Fibroblast of skin of left quadriceps (primary cell): Measurements from ENCODE around the gene CMPK1.
A peak's percentile ranks its signal among the peaks of the same experiment; 100 is the strongest.
"Not testable (repeated sequence)": the region's sequence is repeated elsewhere in the genome, so short reads cannot be mapped to it uniquely, and the experiment has no call there.

ENCODE experiments used
- DNase-seq, 2 experiments: peaks; one replicate each; pipeline ENCODE4 v3.0.0-alpha.2; 2013; ENCODE audit warnings: low read depth in 2 of 2

CMPK1 gene, protein sequence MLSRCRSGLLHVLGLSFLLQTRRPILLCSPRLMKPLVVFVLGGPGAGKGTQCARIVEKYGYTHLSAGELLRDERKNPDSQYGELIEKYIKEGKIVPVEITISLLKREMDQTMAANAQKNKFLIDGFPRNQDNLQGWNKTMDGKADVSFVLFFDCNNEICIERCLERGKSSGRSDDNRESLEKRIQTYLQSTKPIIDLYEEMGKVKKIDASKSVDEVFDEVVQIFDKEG

DNA sequence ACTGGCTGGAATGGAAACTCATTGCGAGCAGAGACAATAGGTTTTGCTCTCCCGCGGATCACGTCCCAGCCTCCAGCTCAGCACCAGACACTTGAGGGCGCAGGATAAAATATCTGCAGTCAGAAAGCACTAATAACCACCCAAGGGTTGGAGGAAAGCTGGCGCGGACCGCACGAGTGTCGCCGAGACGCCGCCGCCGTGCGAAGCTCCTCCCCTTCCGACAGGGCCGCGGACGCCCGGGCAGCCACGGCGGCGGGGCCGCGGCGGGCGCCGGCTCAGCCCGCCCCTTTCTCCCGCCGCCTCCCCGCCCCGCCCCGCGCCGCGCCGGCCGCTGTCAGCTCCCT, at the start of gene CMPK1:
TSS of gene CMPK1 (plus strand) at position 213 of the 344 bp plus-strand sequence. CDS start 156 bp downstream, outside the sequence.
- DNase-seq = peak; percentile 66 to 74

DNA sequence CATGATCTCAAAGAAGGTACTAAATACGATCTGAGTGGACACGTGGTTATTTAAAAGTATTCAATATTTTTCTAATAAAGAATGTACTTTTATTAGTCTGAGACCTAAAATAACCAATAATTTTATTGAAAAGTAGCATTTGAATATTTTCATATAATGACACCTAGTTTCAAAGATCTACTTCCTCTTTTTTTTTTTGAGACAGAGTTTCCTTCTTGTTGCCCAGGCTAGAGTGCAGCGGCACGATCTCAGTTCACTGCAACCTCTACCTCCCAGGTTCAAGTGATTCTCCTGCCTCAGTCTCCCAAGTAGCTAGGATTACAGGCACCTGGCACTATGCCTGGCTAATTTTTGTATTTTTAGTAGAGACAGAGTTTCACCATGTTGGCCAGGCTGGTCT, 45.5 kb upstream of the CMPK1 start:
- not testable (repeated sequence) for DNase-seq

DNA sequence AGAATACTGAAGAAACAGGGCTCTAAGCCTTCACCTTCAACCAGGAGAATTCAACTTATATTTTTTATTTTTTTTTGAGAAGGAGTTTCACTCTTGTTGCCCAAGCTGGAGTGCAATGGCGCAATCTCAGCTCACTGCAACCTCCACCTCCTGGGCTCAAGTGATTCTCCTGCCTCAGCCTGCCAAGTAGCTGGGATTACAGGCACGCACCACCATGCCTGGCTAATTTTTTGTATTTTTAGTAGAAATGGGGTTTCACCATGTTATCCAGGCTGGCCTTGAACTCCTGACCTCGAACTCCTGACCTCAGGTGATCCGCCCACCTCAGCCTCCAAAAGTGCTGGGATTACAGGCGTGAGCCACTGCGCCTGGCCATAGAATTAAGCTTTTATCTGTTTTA, 38.7 kb upstream of the CMPK1 start:
- not testable (repeated sequence) for DNase-seq

DNA sequence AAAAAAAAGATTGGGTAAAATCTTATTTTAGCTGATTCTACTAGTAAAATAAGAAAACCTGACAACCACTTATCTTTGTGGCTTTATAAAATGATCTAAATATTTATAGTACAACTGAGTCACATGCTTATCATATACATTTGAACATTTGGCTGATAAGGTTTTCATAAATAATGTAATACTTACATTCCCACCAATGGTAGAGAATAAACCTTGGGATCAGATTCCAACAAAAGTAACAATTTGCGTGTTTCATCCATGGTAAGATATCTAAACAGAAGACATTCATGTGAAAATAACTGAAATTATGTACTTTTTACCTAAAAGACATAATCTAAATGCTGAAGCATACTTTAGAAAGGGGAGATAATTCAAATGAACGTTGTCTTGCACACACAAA, 38.0 kb upstream of the CMPK1 start:
- DNase-seq = no peak

DNA sequence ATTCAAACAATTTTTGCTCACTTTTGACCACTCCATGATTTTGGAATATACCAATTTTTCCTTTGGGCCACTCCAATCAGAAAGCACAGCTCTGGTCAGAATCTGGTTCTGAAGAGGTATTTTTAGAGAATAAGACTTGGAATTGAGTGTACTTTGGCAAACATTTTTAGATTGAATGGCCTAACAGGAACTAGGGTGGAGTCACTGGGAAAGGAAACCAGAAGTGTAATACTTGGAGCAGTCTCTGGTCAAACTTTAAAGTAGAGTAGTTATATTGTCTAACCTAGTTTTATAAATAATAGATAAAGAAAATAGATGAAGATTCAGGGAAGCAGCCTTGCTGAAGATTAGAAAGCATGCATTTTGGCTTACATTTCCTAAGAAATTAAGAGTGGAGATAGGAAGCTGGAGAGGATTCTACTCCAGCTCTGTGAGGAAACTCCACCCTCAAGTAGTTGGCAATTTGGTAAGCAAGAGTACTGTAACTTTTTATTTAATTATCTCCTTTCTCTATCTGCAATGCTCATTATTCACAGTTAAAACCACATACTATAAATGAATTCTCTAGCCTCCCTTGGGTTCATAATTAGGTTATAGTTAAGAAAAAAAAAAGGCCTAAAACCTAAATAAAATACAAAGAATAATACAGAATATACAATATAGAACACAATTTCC, 35.4 kb upstream of the CMPK1 start:
- DNase-seq = no peak

DNA sequence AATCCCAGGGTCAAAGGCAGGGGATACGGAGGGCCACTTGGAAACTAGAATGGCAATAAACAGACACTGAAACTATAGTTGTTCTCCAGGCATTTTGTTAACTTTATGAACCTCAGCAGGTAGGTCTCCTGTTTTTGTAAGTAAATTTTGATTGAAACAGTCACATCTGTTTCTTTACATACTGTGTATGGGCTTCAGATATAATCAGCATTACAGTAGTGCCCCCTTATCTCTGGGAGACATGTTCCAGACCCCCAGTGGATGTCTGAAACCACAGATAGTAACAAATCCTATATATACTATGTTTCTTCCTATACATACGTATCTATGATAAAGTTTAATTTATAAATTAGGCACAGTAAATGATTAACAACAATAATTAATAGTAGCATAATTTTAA, 31.1 kb upstream of the CMPK1 start:
- DNase-seq = no peak

DNA sequence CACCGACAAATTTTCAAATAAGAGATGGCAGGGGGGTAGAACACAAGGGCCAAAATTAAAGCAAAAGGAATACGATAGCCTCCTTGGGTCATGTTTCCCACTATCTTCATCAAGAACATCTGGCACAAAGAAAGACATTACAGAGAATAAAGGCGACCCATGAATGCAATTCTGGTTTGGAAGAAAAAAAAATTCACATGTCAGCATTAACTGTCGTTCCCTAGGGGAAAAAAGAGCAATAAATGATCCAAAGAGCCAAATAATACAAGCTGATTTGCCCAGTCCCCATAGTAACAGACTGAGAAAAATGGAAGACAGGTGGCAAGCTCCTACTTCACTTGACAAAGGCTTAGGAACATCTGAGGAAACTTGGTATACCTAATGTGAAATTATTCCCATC, 24.2 kb upstream of the CMPK1 start:
- no peak for DNase-seq

DNA sequence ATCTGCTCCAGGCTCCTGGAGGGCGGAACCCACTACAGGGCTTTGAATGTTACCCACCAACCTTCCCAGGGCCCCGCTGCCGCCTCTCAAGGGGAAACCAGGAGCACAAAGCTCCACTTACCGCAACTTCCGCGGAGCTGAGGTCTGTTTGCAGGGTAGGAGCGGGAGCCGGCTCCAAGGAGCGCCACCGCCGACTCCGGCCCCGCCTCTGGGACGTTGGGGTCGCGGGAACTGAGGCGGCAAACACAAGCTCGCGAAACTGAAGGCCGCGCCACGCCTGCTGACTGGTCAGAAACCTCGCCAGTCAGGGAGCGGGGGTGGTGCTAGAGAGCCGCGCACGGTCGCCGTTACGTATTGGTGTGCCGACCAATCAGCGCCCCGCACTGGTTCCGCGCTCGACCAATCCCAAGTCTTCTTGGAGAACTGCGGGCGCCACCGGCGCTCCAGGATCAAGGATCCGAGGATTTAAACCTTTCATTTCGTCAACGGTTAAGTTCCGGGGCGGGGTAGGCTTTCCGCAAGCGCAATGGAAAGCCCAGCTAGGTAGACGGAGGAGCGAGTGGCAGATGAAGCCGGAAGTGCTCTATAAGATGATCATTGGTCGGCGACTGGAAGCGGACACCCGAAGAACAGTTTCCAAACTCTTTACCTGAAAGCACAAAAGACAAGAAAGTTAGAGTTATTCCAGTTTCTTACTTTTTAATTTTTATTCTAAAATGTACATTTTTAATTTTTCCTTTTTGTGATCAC, 19.5 kb upstream of the CMPK1 start, which contains the start of gene STIL:
TSS of gene STIL (minus strand) at position 233 of the 750 bp plus-strand sequence. CDS start 3,828 bp downstream, outside the sequence.
- peak; percentile 99 for DNase-seq

DNA sequence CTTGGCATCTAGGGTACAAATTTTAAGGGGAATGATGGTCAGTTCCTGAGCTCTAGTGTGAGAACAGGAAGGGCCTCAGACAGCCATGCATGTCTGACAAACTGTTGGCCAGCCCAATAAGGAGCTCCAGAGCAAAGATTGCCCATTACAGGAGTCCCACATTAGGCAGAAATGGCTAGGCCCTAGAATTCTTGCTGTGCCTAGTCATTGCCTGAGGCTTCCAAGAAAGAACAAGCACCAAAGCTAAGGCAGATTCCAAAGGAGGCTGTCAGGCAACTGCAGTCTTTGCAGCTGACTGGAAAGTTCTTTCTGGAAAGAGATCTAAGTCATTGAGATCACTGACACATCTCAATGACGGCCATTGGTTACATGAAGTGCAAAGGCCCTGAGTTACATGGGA, 15.7 kb upstream of the CMPK1 start:
- peak; percentile 32 to 34 for DNase-seq

DNA sequence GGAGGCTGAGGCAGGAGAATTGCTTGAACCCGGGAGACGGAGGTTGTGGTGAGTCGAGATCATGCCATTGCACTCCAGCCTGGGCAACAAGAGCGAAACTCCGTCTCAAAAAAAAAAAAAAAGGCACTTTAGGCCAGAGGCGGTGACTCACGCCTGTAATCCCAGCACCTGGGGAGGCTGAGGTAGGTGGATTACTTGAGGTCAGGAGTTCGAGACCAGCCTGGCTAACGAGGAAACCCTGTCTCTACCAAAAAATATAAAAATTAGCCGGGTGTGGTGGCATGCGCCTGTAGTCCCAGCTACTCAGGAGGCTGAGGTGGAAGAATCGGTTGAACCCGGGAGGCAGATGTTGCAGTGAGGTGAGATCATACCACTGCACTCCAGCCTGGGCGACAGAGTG, 13.6 kb upstream of the CMPK1 start:
- not testable (repeated sequence) for DNase-seq

DNA sequence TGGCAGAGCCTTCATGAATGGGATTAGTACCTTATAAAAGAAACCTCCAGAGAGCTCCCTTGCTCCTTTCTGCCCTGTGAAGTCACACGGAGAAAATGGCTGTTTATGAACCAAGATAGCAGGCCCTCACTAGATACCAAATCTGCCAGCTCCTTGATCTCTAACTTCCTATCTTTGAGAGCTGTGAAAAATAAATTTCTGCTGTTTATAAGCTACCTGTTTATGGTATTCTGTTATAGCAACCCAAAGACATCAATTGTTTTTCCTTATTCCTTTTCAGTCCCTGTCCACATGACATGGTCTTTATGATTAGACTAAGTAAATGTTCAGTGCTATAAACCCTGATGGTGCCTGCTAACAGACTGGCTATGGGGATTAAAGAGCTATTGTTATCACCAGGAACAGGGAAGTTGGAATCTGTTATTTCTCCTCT, 10.0 kb upstream of the CMPK1 start:
- no peak for DNase-seq

DNA sequence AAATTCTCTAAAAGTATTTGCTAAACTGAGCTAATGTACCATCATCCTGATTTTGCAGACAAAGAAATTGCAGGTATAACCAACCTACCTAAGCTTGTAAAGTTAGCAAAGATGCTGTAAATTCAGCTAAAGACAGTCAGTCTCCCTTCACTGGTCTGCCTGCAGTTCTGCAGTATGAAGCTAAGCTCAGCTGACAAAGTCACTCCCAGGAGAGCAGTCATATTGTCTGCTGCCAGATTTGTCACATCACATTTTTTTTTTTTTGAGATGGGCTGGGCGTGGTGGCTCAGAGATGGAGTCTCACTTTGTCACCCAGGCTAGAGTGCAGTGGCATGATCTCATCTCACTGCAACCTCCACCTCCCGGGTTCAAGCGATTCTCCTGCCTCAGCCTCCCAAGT, 8.9 kb upstream of the CMPK1 start:
- no peak for DNase-seq

DNA sequence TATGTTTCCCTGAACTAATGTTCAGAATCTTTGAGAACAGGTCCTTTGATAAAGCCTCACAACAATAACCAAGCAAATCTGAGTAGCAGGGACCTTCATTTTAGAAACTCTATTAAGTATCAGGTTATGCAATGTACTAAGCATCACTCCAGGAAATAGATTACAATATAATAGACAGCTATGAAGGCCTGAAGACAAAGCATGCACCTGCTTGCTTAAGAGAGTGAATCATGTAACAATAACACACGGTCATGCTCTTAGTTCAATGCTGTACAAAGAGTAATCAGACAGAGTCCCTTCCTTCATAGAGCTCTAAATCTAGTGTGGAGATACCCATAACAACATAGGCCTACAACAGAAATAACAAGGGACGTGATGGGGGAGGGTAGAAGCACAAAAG, 8.1 kb upstream of the CMPK1 start:
- no peak for DNase-seq

DNA sequence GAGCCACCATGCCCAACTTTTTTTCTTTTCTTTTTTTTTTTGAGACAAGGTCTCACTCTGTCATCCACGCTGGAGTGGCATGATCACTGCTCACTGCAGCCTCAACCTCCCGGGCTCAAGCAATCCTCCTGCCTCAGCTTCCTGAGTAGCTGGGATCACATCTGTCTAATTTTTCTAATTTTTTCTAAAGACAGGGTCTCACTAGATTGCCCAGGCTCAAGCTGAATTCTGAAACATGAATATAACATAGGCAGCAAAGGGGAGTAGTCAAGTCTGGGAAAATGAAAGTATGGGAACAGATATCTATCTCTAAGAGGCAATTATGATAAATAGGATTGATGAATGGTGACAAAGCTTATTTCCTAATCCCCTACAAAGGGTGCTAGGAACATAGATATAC, 7.3 kb upstream of the CMPK1 start:
- no peak for DNase-seq

DNA sequence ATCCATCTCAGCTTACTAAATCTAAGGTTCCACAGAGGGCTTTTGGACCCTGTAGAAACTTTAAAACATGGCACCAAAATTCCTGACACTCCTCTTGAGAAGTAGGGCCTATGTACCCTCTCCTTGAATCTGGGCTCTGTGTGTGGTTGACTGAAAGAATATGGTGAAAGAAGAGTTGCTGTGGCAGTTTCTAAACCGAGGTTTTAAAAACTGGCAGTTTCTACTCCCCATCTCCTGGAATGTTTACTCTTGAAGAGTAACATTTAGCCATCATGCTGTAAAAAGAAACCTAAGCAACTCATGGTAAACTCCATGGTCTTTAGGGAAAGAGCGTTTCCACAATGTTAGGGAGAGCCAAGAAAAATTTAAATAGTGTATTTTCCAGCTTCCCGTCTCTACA, 4.6 kb upstream of the CMPK1 start:
- no peak for DNase-seq

DNA sequence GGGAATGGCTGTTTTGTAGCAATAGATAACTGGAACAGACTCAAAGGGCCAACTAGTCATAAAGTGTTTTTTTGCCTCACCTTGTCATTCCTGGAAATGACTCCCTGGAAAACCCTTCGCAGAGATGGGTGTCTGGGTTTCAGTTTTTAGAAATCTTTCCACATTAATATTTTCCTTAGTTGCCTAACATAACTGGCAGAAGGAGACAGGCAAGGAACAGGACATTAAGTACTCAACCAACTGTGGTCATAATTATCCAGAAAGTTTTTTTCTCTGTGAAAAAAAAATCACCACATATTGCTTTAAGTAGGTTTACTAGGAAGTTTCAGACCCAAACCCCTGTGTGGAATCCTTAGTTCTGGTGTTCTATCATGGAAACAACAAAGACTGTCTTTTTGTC, 3.4 kb upstream of the CMPK1 start:
- DNase-seq = no peak

DNA sequence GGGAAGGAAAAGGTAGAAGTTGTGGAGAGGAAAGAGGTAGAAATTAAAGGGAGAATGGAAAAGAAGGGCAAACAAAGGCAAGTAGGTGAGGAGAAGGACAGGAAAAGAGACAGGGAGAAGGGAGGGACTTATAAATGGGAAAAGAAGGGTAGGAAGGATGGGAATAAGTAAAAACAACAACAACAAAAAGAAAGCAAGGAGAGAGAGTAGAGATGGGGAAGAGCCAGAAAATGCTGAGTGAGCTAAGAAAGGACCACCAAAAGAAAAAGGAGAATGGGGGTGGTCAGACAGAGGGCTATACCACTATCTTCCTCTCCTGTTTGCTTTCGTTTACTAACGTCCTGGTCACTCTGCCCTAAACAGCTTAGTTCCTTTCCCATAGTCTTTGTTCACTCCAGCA, 1.7 kb upstream of the CMPK1 start:
- no peak for DNase-seq

DNA sequence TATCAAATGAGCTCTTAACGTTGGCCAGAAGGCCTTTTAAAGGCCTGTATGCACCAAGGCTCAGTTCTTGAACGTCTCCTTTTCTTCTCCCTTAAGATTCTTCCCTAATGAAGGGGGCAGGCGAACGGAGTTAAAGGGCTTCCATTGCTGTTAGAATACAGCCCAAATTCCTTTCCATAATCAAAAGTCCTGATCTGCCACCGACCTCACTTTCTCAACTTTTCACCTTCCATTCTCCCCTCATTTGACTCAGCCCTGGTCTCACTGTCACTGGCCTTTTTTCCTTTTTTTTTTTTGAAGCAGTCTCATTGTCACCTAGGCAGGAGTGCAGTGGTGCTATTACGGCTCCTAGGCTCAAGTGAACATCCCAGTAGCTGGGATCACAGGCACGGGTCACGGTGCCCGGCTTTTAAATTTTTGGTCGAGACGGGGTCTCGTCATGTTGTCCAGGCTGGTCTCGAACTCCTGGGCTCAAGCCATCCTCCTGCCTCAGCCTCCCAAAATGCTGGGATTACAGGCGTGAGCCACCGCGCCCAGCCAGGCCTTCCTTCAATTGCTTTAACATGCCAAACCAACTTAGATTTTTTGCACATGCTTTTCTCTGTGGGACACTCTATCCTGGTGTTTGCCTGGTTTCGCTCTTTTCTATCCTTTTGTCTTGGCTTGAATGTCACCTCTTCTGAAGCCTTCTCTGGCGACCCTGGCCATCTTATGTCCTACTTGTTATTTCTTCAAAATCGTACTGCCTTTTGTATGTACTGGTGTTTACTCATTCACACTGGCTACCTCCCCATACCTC, 612 bp upstream of the CMPK1 start:
- no peak for DNase-seq

DNA sequence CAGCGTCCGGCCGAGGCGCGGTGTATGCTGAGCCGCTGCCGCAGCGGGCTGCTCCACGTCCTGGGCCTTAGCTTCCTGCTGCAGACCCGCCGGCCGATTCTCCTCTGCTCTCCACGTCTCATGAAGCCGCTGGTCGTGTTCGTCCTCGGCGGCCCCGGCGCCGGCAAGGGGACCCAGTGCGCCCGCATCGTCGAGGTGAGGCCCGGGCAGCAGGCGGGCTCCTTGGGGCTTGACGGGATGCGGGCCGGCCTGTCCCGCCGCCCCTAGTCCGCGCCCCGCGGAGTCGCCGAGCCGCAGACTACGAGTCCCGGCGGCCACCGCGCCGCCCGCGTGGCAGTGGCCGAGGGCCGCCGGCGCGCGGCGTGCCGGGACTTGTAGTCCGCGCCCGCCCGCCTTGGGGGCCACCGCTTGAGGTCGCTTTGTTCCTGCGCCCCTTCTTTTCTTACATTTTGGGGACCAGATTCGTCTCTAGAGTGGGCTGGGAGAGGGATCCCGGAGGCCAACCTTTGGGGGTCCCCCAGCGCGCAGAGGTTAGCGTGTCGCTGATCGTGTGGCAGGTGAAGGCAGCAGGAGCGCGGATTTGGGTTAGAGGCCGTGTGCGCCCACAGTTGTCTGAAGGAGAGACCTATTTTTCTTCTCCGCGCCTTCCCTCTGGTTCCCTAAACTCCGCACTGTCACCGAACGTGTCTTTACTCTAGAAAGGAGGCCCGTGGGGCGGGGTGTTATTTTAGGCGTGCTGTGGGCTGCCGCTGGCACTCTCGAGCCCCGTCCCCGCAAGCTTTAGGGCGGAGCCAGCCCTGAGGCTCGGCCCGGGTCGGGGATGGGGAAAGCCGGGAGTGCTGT, 553 bp downstream of the CMPK1 start:
- DNase-seq = peak; percentile 49 to 51

DNA sequence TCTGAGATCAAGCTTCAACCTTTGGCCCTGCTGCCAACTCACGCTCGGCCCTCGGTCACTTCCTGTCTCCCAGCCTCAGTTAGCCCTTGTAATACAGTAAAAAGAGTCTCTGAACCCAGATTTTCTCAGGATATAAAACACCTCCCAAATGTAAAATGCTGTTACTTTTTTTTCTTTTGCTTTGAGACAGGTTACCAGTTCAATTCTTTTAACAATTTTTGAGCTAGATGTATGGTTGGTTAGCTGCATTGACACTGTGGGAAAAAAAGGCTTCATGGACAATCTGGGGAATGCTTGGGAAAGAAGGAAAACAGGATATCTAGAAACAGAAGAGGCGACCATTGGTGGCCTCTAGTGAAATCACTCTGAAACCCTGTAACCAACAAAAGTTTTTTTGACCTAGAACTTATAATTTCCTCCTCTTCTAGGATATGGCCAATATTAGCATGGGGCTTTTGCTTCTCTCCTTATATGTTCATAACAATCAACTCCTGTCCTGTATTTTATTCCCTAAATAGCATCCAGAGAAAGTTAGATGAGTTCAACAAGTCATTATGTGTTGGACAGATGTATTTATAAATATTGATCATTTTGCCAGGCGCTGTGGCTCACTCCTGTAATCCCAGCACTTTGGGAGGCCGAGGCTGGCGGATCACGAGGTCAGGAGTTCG, 1.3 kb downstream of the CMPK1 start:
- no peak for DNase-seq

DNA sequence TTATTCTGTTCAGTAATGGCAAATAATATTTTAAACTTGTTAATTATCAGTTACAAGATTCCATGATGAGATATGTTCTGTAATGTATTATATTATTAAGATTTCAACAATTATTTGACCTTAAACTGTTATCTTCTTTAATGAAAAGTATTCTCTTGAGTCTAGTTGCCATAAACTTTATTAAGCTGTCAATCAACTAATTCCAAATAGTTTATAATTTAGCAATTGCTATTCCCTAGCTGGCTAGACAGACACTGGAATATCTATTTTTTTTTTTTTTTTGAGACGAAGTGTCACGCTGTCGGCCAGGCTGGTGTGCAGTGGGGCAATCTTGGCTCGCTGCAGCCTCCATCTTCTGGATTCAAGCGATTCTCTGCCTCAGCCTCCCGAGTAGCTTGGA, 3.8 kb downstream of the CMPK1 start:
- no peak for DNase-seq
